BJ (cell line): ENCODE data around the gene SNX21. TPM values are rescaled to one million over a fixed set of nuclear protein-coding genes. Genes with fewer than 3 reads are reported as not detected.

Experiments used
- CTCF ChIA-PET: fragments of 350-600 bp; formaldehyde crosslinking; extraction: SDS; loops from one replicate; lab custom pipeline; 2021; ENCODE audit warnings: antibody characterized with exemption, inconsistent platforms; lab: Yijun Ruan, JAX
- POLR2A ChIA-PET: fragments of 300-600 bp; sonication (Branson Sonifier 250); formaldehyde crosslinking; extraction: SDS; loops from one replicate; lab custom pipeline; 2021; ENCODE audit warnings: antibody characterized with exemption; lab: Charles Lee
- DNase-seq: peaks from one replicate; pipeline ENCODE4 v3.0.0-alpha.2; 2011; ENCODE audit warnings: low read depth
- H3K27me3 ChIP-seq: 2 replicates; pipeline ENCODE4 v1.6.0; 2011; ENCODE audit warnings: low read length; ENCODE audit not compliant: control insufficient read depth, insufficient read depth
- H3K36me3 ChIP-seq: 2 replicates; pipeline ENCODE4 v1.5.1; 2011; ENCODE audit warnings: low read length; ENCODE audit not compliant: control insufficient read depth, insufficient read depth
- H3K4me3 ChIP-seq: 2 replicates; pipeline ENCODE4 v1.5.1; 2011; ENCODE audit warnings: low read depth, mild to moderate bottlenecking, control low read depth, low read length
- polyA plus RNA-seq: library from polyadenylated mRNA; depleted of rRNA; stranded (reverse); fragments of >200 nt; gene quantifications from 2 replicates; pipeline ENCODE4 v1.2.3, GENCODE V29; 2011
- TF ChIP-seq, protein P1 (sequence below): IDR thresholded peaks from 2 replicates; pipeline ENCODE4 v1.5.1; 2011; ENCODE audit warnings: low read depth, mild to moderate bottlenecking, control low read depth, inconsistent platforms, low read length, moderate library complexity; ENCODE audit not compliant: insufficient read depth

SNX21 gene
- polyA plus RNA-seq, 1 experiment: 17.8 TPM

DNA sequence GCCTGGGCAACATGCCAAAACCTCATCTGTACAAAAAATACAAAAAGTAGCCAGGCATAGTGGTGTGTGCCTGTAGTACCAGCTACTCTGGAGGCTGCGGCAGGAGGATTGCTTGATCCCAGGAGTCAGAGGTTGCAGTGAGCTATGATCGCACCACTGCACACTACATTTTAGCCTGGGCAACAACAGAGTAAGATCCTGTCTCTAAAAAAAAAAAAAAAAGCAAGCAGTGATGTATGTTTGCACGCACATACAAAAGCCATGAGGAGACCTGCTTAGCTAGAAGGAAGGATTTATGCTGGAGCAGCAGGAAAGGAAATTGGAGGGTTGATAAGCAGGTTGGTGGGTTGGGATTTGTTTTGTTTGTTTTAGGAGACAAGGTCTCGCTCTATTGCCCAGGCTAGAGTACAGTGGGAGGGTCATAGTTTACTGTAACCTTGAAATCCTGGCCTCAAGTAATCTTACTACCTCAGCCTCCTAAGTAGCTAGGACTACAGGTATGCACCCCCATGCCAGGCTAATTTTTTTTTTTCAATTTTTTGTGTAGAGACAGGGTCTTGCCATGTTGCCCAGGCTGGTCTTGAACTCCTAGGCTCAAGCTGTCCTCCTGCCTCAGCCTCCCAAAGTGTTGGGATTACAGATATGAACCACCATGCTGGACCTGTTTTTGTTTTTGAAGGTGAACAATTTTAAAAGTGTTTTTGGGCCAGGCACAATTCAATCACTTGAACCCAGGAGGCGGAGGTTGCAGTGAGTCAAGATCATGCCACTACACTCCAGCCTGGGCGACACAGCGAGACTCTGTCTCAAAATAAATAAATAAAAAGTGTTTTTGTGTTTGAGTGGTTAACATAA, 27.8 kb downstream of the SNX21 start:
- ChIA-PET POLR2A (no interaction called here), CTCF (interaction anchor here (0.9 kb wide), 1 partner anchor 9 kb away, joined by 3 read pairs; no protein-coding TSS in a partner anchor)
- DNase-seq: no peak
- Histone ChIP-seq H3K4me3 (no peak overlapping the region), H3K27me3 (no peaks in the 10 kb centered on the region), H3K36me3 (no peaks in the 10 kb centered on the region)
- TF ChIP-seq, protein P1, sequence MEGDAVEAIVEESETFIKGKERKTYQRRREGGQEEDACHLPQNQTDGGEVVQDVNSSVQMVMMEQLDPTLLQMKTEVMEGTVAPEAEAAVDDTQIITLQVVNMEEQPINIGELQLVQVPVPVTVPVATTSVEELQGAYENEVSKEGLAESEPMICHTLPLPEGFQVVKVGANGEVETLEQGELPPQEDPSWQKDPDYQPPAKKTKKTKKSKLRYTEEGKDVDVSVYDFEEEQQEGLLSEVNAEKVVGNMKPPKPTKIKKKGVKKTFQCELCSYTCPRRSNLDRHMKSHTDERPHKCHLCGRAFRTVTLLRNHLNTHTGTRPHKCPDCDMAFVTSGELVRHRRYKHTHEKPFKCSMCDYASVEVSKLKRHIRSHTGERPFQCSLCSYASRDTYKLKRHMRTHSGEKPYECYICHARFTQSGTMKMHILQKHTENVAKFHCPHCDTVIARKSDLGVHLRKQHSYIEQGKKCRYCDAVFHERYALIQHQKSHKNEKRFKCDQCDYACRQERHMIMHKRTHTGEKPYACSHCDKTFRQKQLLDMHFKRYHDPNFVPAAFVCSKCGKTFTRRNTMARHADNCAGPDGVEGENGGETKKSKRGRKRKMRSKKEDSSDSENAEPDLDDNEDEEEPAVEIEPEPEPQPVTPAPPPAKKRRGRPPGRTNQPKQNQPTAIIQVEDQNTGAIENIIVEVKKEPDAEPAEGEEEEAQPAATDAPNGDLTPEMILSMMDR: no peak

DNA sequence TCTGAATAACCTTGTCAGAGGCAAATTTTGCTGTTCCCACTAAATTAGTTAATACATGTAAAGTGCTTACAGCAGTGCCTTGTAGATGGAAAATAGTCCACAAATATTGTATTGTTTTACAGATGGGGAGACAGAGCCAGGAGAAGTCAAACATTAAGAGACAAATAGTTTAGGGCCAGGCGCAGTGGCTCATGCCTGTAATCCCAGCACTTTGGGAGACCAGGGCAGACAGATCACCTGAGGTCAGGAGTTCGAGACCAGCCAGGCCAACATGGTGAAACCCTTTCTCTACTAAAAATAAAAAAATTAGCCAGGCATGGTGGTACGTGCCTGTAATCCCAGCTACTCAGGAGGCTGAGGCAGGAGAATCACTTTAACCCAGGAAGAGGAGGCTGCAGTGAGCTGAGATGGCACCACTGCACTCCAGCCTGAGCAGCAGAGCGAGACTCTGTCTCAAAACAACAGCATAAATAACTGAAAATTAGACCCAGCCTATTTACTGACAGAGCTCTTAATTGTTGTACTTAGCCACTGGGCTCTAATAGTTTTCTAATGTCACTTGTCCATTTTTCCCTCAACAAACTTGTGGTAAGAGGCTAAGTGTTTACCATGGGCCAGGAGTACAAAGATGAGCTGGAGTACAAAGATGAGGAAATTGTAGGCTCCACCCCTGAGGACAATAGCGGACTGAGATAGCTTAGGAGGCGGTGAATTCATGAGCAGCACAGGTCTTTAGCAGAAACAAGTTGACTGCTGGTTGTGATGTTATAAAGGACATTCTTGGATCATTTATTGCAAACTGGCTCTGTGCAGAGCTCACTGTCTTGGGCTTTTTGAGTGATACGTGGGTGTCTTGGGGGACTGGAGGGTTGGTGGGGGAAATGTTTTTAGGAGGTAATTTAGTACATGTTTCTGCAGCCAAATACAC, 30.2 kb downstream of the SNX21 start:
- Histone ChIP-seq H3K27me3 (no peaks in the 10 kb centered on the region), H3K4me3 (no peak overlapping the region), H3K36me3 (no peaks in the 10 kb centered on the region)
- CTCF ChIA-PET: interaction anchor here (0.6 to 1.4 kb wide), 3 partner anchors 8 to 89 kb away, joined by 3 to 4 read pairs (median 3); no protein-coding TSS in a partner anchor
- TF ChIP-seq, protein P1: no peak
- DNase-seq: no peak
- POLR2A ChIA-PET: no interaction called here

DNA sequence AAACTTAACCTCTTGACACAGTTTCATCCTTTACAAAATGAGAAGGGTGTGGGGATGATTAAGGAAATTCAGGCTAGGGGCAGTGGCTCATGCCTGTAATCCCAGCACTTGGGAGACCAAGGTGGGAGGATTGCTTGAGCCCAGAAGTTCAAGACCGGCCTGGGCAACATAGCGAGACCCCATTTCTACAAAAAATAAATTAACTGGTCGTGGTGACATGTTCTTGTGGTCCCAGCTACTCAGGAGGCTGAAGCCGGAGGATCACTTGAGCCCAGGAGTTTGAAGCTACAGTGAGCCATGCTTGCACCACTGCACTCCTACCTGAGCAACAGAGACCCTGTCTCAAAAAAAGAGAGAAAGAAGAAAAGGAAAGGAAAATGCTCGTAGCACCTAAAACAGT, 32.9 kb downstream of the SNX21 start:
- DNase-seq: no peak
- Histone ChIP-seq H3K36me3 (no peaks in the 10 kb centered on the region), H3K4me3 (no peak overlapping the region), H3K27me3 (no peaks in the 10 kb centered on the region)
- TF ChIP-seq, protein P1: no peak
- CTCF ChIA-PET: interaction anchor here (0.6 kb wide), 1 partner anchor 29 kb away, joined by 3 read pairs; no protein-coding TSS in a partner anchor
- POLR2A ChIA-PET: no interaction called here

DNA sequence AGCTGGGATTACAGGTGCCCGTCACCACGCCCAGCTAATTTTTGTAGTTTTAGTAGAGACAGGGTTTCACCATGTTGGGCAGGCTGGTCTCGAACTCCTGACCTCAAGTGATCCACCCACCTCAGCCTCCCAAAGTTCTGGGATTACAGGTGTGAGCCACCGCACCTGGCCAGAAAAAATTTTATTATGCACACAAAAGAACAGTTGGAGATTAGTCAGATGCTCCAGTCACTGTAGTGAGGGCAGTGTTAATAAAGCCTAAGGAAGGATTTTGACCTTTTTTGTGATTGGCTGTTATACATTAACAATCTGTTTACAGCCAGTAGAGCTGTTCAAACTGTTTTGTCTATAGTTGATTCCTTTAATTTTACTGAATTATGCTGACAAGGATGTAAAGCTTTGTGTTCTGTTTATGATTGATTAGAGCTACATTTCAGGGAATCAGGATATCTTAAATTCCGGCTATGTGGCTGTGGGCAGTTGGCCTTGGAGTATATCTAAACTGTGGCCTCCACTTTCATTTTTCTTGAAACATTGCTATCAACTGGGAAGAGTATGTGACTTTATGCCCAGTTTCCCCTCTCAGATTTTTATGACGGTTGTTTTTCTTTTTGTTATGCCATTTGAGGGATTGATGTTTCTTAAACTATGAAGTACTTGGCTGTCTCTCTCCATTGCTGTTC, 33.7 kb downstream of the SNX21 start:
- no peaks in the 10 kb centered on the region for H3K27me3 ChIP-seq
- TF ChIP-seq, protein P1: no peak
- no peaks in the 10 kb centered on the region for H3K36me3 ChIP-seq
- no peak for DNase-seq
- ChIA-PET POLR2A (interaction anchor here (0.6 kb wide), 1 partner anchor 95 kb away, joined by 3 read pairs; no protein-coding TSS in a partner anchor), CTCF (interaction anchor here (0.6 to 0.9 kb wide), 2 partner anchors 10 to 146 kb away, joined by 3 read pairs; partner anchors contain the start of genes ACOT8 and ZSWIM3)
- H3K4me3 ChIP-seq: no peak overlapping the region
